ENCODE results near the gene FOXN3. TPM values are rescaled to one million over a fixed set of nuclear protein-coding genes. Genes with fewer than 3 reads are reported as not detected.

FOXN3 gene
- total and polyA plus RNA-seq, 8 donors = 43.5 to 80.7 (median 49.1) TPM

GRCh38 chr14:89399157-89399556 lies 17.9 kb downstream of the FOXN3 start:
- DNase-seq = no peak
- no peak overlapping the region for H3K4me3 ChIP-seq
- H3K9me3 ChIP-seq = no peaks in the 10 kb centered on the region
- no peaks in the 10 kb centered on the region for H3K36me3 ChIP-seq
- H3K27me3 ChIP-seq = no peaks in the 10 kb centered on the region
- H3K27ac ChIP-seq = peak overlapping the region in 1 of 2 donors; percentile 8
- ATAC-seq = peak; percentile 9
- intact Hi-C loops (cut with DNase I) = no loop called here
- peaks cover 0 to 47% of the 10 kb centered on the region in 2 donors for H3K4me1 ChIP-seq
- no peak for TF ChIP-seq CTCF (IDR thresholded peaks at IDR 0.05)

- H3K4me1 ChIP-seq = peaks cover 0 to 47% of the 10 kb centered on the region in 2 donors
- DNase-seq (no peak), ATAC-seq (no peak)
- peak overlapping the region in 1 of 2 donors; percentile 15 for H3K27ac ChIP-seq
- H3K36me3 ChIP-seq = no peaks in the 10 kb centered on the region
- H3K4me3 ChIP-seq = no peak overlapping the region
- no peaks in the 10 kb centered on the region for H3K9me3 ChIP-seq
- H3K27me3 ChIP-seq = no peaks in the 10 kb centered on the region
- no peak for TF ChIP-seq CTCF (IDR thresholded peaks at IDR 0.05)
- intact Hi-C loops (cut with DNase I) = no loop called here
Measured at GRCh38 chr14:89397569-89398230, 19.3 kb downstream of the FOXN3 start.

- H3K9me3 ChIP-seq = no peaks in the 10 kb centered on the region
- ATAC-seq (no peak), DNase-seq (no peak)
- H3K27ac ChIP-seq = no peak overlapping the region
- TF ChIP-seq CTCF (IDR thresholded peaks at IDR 0.05) = no peak
- H3K36me3 ChIP-seq = no peaks in the 10 kb centered on the region
- intact Hi-C loops (cut with DNase I) = no loop called here
- no peaks in the 10 kb centered on the region for H3K27me3 ChIP-seq
- peaks cover 0 to 43% of the 10 kb centered on the region in 2 donors for H3K4me1 ChIP-seq
- H3K4me3 ChIP-seq = no peak overlapping the region
Measured at GRCh38 chr14:89394972-89395371, 22.1 kb downstream of the FOXN3 start.

- peaks cover 0 to 40% of the 10 kb centered on the region in 2 donors for H3K4me1 ChIP-seq
- H3K27ac ChIP-seq = no peak overlapping the region
- H3K4me3 ChIP-seq = no peak overlapping the region
- no peak for TF ChIP-seq CTCF (IDR thresholded peaks at IDR 0.05)
- no peaks in the 10 kb centered on the region for H3K27me3 ChIP-seq
- no peaks in the 10 kb centered on the region for H3K9me3 ChIP-seq
- intact Hi-C loops (cut with DNase I) = no loop called here
- no peak for DNase-seq
- no peaks in the 10 kb centered on the region for H3K36me3 ChIP-seq
- no peak for ATAC-seq
Measured at GRCh38 chr14:89393222-89393745, 23.7 kb downstream of the FOXN3 start.

DNA sequence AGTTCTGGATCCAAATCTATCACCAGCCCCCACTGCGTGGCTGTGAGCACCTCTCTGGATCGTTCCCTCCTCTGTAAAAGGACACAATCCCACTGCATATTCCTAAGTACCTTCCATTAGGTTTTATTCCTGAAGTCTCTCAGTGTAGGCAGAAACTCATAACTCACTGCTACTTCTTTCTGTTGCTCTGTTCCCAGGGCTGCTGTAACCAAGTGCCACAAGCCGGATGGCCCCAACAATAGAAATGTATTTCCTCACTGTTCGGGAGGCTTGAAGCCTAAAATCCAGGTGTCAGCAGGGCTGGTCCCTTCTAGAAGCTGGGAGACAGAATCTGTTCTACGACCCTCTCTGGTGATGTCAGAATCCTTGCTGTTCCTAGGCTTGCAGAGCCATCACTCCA lies 24.9 kb downstream of the FOXN3 start:
- H3K4me3 ChIP-seq = no peak overlapping the region
- peaks cover 0 to 33% of the 10 kb centered on the region in 2 donors for H3K4me1 ChIP-seq
- intact Hi-C loops (cut with DNase I) = no loop called here
- H3K9me3 ChIP-seq = no peaks in the 10 kb centered on the region
- H3K27ac ChIP-seq = no peak overlapping the region
- H3K36me3 ChIP-seq = no peaks in the 10 kb centered on the region
- no peaks in the 10 kb centered on the region for H3K27me3 ChIP-seq
- TF ChIP-seq CTCF (IDR thresholded peaks at IDR 0.05) = no peak
- ATAC-seq = no peak
- DNase-seq = no peak

Data from left lung (tissue), 10 donors.